Neural progenitor cell (in vitro differentiated cells): ENCODE results near the gene ITPR1.

Experiments used
- EZH2 ChIP-seq: fragments of 200-600 bp; sonication (generic); IDR thresholded peaks from 2 replicates; pipeline ENCODE4 v1.6.1; 2017; ENCODE audit warnings: antibody characterized with exemption, mild to moderate bottlenecking, moderate library complexity
- EZH2phosphoT487 ChIP-seq: fragments of 200-600 bp; sonication (generic); IDR thresholded peaks from 2 replicates; pipeline ENCODE4 v1.6.1; 2017; ENCODE audit warnings: antibody characterized with exemption
- TF ChIP-seq, protein P1 (sequence below): fragments of 200-600 bp; sonication (generic); IDR thresholded peaks from 2 replicates; pipeline ENCODE4 v1.5.1; 2017; ENCODE audit warnings: antibody characterized with exemption, mild to moderate bottlenecking

GRCh38 chr3:4724051-4724629 lies 231.0 kb downstream of the ITPR1 start:
- TF ChIP-seq, protein P1, sequence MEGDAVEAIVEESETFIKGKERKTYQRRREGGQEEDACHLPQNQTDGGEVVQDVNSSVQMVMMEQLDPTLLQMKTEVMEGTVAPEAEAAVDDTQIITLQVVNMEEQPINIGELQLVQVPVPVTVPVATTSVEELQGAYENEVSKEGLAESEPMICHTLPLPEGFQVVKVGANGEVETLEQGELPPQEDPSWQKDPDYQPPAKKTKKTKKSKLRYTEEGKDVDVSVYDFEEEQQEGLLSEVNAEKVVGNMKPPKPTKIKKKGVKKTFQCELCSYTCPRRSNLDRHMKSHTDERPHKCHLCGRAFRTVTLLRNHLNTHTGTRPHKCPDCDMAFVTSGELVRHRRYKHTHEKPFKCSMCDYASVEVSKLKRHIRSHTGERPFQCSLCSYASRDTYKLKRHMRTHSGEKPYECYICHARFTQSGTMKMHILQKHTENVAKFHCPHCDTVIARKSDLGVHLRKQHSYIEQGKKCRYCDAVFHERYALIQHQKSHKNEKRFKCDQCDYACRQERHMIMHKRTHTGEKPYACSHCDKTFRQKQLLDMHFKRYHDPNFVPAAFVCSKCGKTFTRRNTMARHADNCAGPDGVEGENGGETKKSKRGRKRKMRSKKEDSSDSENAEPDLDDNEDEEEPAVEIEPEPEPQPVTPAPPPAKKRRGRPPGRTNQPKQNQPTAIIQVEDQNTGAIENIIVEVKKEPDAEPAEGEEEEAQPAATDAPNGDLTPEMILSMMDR, result no peak
- TF ChIP-seq EZH2 (no peak), EZH2phosphoT487 (no peak)
